ENCODE data around the gene GSE1. TPM values are rescaled to one million over a fixed set of nuclear protein-coding genes. Genes with fewer than 3 reads are reported as not detected.
A peak's percentile ranks its signal among the peaks of the same experiment; 100 is the strongest.

Gene GSE1
- total RNA-seq, 6 experiments from 2014 or later, result 30.0 to 48.0 (median 38.8) TPM

GRCh38 chr16:85659805-85660511, 46.8 kb downstream of the GSE1 start:
- WGBS (ENCODE audit: insufficient coverage, low coverage, low lambda C conversion rate, missing lambda C conversion rate), result 88% methylated on average over 5 of the region's 12 CpGs
- ATAC-seq (peak; percentile 73 to 84 (median 75)), DNase-seq (peak; percentile 54 to 67 (median 65))
- H3K4me1 ChIP-seq, result no peaks in the 10 kb centered on the region
- no peaks in the 10 kb centered on the region for H3K27me3 ChIP-seq
- intact Hi-C loops (cut with DNase I), result loop anchor here (5.0 to 10.0 kb wide), 2 partner anchors 55 to 57 kb away; no protein-coding TSS in a partner anchor
- peaks cover 7 to 91% (median 43%) of the 10 kb centered on the region in 4 donors for H3K36me3 ChIP-seq
- TF ChIP-seq CTCF (IDR thresholded peaks at IDR 0.05) (peak; percentile 74 to 93 (median 88)), POLR2A (IDR thresholded peaks at IDR 0.05) (no peak)
- no peak overlapping the region for H3K27ac ChIP-seq
- no peak overlapping the region for H3K4me3 ChIP-seq
- H3K9me3 ChIP-seq, result no peaks in the 10 kb centered on the region

- 92% methylated on average over 9 of the region's 42 CpGs for WGBS (ENCODE audit: insufficient coverage, low coverage, low lambda C conversion rate, missing lambda C conversion rate)
- TF ChIP-seq POLR2A (IDR thresholded peaks at IDR 0.05) (no peak), CTCF (IDR thresholded peaks at IDR 0.05) (no peak)
- Histone ChIP-seq H3K27me3 (no peaks in the 10 kb centered on the region), H3K4me1 (no peaks in the 10 kb centered on the region), H3K4me3 (no peak overlapping the region), H3K27ac (no peak overlapping the region), H3K36me3 (peaks cover 7 to 91% (median 45%) of the 10 kb centered on the region in 4 donors), H3K9me3 (no peaks in the 10 kb centered on the region)
- ATAC-seq (no peak), DNase-seq (peak in 2 of 3 donors; percentile 21 to 52)
- intact Hi-C loops (cut with DNase I), result loop anchor here in 1 of 2 donors (5.0 kb wide), 1 partner anchor 56 kb away; no protein-coding TSS in a partner anchor
Measured at GRCh38 chr16:85660843-85661739, 48.0 kb downstream of the GSE1 start.

- Histone ChIP-seq H3K4me1 (no peaks in the 10 kb centered on the region), H3K27ac (no peak overlapping the region), H3K9me3 (no peaks in the 10 kb centered on the region), H3K27me3 (no peaks in the 10 kb centered on the region), H3K36me3 (peaks cover 7 to 91% (median 44%) of the 10 kb centered on the region in 4 donors), H3K4me3 (no peak overlapping the region)
- no peak for TF ChIP-seq POLR2A (IDR thresholded peaks at IDR 0.05)
- TF ChIP-seq CTCF (IDR thresholded peaks at IDR 0.05), result no peak
- 92% methylated on average over 14 of the region's 26 CpGs for WGBS (ENCODE audit: insufficient coverage, low coverage, low lambda C conversion rate, missing lambda C conversion rate)
- intact Hi-C loops (cut with DNase I), result loop anchor here in 1 of 2 donors (5.0 kb wide), 1 partner anchor 55 kb away; no protein-coding TSS in a partner anchor
- no peak for ATAC-seq
- DNase-seq, result peak in 2 of 3 donors; percentile 17 to 31
Measured at GRCh38 chr16:85661740-85662481, 48.8 kb downstream of the GSE1 start.

- Histone ChIP-seq H3K4me1 (no peaks in the 10 kb centered on the region), H3K27ac (no peak overlapping the region), H3K4me3 (no peak overlapping the region), H3K36me3 (peaks cover 7 to 91% (median 44%) of the 10 kb centered on the region in 4 donors), H3K27me3 (no peaks in the 10 kb centered on the region), H3K9me3 (no peaks in the 10 kb centered on the region)
- no peak for TF ChIP-seq POLR2A (IDR thresholded peaks at IDR 0.05)
- TF ChIP-seq CTCF (IDR thresholded peaks at IDR 0.05), result no peak
- peak in 1 of 3 donors; percentile 22 for DNase-seq
- ATAC-seq, result no peak
- no CpG with 5 or more reads among the region's 3 CpGs for WGBS (ENCODE audit: insufficient coverage, low coverage, low lambda C conversion rate, missing lambda C conversion rate)
- intact Hi-C loops (cut with DNase I), result loop anchor here in 1 of 2 donors (5.0 kb wide), 1 partner anchor 55 kb away; no protein-coding TSS in a partner anchor
Measured at GRCh38 chr16:85662482-85662812, 49.3 kb downstream of the GSE1 start.

All from right lobe of liver (tissue), 6 donors.